NCI-H1092 treated with DMSO at 0.1 percent for 48 hours (cell line): ENCODE data around the gene CHADL.
A peak's percentile ranks its signal among the peaks of the same experiment; 100 is the strongest.

ENCODE experiments used
- DNase-seq: peaks from one replicate; lab custom pipeline; 2025; lab: John Stamatoyannopoulos, UW

The CHADL gene

DNA sequence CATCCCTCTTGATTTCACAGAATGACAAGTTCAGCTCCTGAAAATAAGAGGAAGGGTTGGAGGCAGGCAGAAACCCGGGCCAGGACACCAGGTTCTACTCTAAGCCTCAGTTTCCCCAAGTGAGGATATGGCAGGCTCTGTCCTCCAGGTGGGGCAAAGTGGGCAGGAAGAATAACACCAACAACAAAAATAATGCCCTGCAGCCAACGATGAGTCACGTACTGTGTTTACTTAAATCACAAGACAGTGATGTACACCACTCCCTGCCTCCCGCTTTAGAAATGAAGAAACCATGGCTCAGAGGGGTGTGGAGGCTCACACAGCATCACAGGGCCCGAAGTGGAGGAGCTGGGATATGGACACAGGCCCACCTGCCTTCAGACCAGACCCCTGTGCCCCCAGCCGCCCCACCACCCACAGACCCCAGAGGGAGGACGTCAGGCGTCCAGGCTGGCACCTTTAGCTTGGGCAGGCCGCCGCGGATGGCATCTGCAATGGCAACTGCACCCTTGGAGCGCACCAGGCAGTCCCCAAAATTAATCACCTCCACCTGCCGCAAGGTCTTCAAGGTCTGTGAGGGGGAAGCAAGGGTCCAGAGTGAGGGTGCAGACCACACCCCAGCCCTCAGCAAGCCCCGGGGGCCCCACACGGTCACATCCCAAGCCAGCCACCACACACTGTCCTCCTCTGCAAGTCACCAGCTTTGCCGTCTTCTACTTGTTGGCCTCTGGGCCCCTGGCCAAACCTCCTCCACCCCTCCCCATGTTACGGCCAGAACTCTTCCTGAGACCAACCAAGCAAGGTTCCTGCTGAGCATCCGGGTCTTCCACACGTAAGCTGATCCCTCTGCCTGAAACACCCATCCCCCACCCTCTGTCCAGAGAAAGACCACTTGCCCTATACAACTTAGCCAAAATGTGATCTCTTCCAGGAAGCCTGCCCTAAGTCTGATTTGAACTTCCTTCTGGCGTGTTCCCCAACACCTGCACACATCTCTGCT lies 15.8 kb upstream of the CHADL start:
- no peak for DNase-seq

DNA sequence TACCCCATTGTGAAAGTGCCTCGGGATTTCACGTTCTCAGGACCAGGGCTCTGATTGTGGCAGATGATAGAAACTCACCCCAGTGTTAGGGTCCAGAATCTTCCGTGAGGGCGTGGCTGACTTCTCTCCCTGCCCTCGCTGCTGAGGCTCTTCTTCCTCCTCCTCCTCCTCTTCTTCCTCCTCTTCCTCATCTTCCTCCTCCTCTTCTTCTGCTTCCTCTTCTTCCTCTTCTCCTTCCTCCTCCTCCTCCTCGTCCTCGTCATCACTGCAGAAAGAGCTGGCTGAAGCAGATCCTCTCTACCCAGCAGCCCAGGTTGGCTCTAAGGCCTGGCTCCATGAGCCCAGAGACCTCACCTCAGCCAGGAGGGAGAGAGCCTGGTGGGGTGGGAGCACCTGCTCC lies 13.5 kb upstream of the CHADL start:
- no peak for DNase-seq

- no peak for DNase-seq
Observed at GRCh38 chr22:41252365-41252764, 11.6 kb upstream of the CHADL start.

GRCh38 chr22:41250127-41250526 lies 9.4 kb upstream of the CHADL start:
- DNase-seq: no peak

DNA sequence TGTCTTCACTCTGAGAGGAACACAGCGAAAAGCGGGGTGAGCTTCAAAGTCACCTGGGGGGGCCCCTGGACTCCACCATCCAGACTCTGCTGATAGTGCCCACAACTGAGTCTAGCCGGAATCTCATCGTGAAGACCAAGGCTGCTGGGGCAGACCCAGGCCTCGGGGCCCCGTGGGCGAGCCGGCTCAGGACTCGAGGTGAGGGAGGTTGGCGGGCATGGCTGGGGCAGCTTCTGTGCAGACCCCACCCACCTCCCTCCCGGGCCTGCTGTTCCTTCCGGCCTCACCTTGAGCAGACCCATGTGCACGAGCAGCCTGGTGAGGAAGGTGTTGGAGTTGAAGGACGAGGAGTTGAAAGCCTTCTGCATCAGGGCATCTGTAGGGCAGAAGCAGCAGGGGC lies 8.7 kb upstream of the CHADL start:
- DNase-seq: no peak

- no peak for DNase-seq
Observed at GRCh38 chr22:41248758-41249157, 8.0 kb upstream of the CHADL start.

DNA sequence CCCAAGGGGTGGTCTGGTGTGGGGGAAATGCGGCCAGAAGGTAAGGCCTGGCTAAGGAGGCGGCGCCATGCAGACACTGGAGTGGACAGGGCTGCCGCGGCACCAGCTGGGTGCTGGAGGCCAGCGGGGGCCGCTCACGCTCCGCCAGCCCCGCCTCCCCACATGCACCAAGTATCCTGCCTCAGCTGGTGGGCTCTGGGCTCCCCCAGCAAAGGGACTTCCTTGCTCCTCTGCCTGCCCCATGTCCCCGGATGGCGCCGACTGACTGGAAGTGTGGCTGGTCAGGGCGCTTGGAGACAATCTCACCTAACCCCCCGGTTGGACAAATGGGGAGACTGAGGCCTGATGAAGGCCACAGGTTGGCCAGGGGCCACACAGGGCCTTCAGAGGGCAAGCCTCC lies 7.6 kb upstream of the CHADL start:
- no peak for DNase-seq

DNA sequence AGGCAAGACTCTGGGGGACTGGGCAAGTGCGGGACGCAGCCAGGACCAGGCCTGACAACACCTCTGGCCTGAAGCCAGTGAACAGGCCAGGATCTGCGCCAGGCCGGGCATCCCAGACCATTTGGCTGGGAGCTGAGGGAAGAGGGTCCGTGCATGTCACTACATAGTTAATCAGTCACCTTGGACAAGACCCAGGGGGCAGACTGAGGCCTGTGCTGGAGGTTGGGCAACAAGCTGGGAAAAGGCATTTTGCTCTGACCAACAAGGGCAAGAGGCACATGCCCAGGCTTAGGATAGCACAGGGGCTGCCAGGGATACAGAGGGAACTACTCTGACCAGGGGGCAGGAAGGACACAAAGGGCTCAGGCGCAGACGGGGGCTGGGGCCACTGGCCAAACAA lies 7.0 kb upstream of the CHADL start:
- no peak for DNase-seq

DNA sequence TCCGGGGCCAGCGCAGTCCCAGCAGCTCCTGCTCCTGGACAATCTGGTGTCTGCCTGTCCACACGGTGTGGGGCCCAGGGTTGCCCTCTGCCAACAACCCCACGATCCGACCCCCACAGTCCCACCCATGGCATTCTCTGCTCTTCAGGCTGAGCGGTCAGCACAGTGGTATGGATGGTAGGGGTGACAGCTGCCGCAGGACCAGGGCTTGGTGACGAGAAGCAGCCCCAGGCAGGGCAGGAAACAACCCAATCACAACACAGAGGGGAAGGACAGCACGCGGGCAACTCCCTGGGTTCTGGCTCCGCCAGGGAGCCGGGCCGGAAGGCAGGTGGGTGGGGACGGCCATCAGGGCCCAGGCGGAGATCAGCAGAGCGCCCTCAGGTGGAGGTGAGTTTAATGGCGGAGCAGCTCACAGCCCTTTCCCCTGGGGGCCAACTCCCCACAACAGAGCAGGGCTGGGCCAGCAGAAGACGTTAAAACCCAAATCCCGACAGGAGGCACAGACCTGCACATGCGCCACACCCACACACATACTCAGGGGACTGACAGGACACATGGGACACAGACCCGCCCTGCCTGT lies 5.3 kb upstream of the CHADL start:
- DNase-seq: no peak

DNA sequence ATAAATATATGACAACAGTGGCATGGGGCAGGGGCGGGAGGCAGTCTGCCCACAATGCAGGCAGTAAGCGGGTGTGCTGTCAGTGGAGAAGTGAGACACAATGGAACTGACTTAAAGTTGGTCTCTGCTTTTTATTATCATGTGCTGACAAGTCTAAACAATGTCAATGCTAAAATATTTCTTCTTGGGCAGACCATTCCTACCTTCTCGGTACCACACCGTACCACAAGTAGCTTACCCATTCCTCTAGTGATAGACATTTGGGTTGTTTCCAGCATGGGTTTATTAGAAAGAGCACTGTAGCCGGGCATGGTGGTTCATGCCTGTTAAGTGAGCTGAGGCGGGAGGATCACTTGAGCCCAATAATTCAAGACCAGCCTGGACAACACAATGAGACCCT lies 2.6 kb upstream of the CHADL start:
- no peak for DNase-seq

GRCh38 chr22:41242396-41243117 lies 1.8 kb upstream of the CHADL start:
- no peak for DNase-seq

DNA sequence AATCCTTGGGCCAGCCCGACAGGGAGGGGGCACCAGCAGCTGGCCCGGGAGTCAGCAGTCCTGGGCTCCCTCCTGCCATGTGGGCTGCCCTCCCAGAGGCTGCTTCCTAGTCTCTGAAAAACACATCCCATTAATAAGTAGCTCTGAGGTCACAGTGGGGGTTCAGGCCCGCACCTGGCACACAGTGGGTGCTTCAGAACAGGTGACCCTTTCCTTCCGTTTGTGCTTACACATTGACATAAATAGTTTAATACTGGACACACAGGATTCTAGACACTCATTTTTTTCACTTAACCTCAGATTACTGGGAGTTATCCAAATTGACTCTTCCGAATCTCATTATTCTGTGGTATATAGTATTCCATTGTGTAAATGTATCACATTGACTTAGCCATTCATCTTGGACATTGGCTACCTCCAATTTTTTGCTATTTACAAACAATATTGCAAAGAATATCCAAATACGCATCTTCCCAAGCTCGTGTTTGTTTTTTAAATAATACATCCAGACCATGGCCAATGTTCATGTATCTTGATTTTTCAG lies 474 bp upstream of the CHADL start:
- no peak for DNase-seq

- no peak for DNase-seq
Observed at GRCh38 chr22:41239443-41240128, 1.1 kb downstream of the CHADL start.

DNA sequence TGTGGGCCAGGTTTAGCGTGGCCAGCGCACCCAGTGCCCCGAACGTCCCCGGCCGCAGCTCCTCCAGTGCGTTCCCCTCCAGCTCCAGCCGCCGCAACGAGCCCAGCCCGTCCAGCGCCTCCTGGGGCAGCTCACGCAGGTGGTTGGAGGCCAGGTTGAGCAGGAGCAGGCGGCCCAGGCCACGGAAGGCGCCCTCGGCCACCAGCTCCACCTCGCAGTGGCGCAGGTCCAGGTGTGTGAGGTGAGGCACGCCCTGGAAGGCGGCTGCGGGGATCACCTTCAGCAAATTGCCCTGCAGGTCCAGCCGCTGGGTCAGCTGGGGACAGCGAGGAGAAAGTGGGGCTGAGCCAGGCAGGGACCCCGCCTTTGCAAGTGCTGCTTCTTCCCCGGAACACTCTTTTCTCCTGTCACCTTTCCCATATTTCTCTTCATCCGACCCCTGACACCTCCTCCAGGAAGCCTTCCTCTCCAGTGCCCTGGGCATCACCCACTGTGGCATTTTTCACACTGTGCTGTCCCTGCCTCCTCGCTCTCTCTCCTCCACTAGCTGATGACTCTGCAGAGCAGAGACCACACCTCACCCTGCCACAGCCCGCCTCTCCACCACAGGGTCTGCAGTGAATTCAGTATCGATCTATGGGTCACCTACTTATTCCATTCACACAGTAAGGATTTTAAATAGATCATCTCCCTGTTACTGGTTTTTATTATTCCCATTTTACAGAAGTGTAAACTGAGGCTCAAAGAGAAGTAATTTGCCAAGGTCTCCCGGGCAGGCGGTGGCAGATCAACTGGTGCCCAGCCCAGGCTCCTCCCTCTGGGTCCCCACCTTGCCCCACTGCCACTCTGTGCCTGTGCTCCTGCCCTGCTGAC lies 1.9 kb downstream of the CHADL start:
- DNase-seq: no peak

GRCh38 chr22:41237707-41238569 lies 2.8 kb downstream of the CHADL start:
- DNase-seq: peak; percentile 58

DNA sequence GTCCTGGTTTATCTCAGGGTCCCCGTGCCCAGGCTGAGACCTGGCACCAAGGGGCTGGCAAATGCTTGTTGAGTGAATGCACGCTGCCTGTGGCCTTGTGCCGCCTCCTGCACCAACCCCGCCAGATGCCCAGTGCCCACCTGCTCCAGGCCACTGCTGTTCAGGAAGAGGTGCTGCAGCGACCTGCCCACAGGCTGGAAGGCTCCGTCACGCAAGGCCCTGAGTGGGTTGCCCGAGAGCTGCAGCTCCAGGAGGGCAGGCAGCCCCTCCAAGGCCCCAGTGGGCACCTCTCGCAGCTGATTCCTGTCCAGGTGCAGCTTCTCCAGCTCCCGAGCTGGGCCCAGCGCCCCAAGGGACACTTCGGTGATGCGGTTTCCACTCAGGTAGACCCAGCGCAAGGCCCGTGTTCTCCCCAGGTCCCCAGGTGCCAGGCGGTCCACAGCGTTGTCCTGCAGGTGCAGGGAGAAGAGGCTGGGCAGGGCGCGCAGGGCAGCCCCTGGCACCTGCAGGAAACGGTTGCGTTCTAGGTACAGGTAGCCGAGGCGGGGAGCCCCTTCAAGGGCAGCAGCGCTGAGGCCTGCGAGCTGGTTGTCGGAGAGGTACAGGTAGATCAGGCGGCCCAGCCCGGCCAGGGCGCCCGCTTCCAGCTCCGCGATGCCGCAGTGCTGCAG lies 3.6 kb downstream of the CHADL start:
- no peak for DNase-seq

- DNase-seq: no peak
Observed at GRCh38 chr22:41234815-41235695, 5.7 kb downstream of the CHADL start.

GRCh38 chr22:41231369-41231768 lies 9.4 kb downstream of the CHADL start:
- DNase-seq: no peak
